Measurements from ENCODE around the gene MEIS2. TPM values are rescaled to one million over a fixed set of nuclear protein-coding genes. Genes with fewer than 3 reads are reported as not detected.
A peak's percentile ranks its signal among the peaks of the same experiment; 100 is the strongest.

MEIS2 gene
- total and polyA plus RNA-seq, 9 donors = 27.7 to 73.7 (median 47.7) TPM

GRCh38 chr15:37028625-37029296 lies 71.6 kb downstream of the MEIS2 start:
- DNase-seq = no peak
- H3K27ac ChIP-seq = no peak overlapping the region
- no peaks in the 10 kb centered on the region for H3K36me3 ChIP-seq
- H3K9me3 ChIP-seq = no peaks in the 10 kb centered on the region
- peaks cover 9% of the 10 kb centered on the region for H3K4me1 ChIP-seq (ENCODE audit: insufficient read depth)
- H3K4me3 ChIP-seq = no peak overlapping the region
- TF ChIP-seq POLR2A (IDR thresholded peaks at IDR 0.05) (no peak), EP300 (IDR thresholded peaks at IDR 0.05) (no peak), CTCF (IDR thresholded peaks at IDR 0.05) (no peak)
- 54 to 60% (median 59%) methylated on average over 4 of the region's 4 CpGs for WGBS, 3 donors
- intact Hi-C loops (cut with DNase I) = loop anchor here in 1 of 4 donors (10.0 kb wide), 1 partner anchor 66 kb away; no protein-coding TSS in a partner anchor
- no peaks in the 10 kb centered on the region for H3K27me3 ChIP-seq

GRCh38 chr15:37020852-37021251 lies 79.5 kb downstream of the MEIS2 start:
- intact Hi-C loops (cut with DNase I) = loop anchor here in 1 of 4 donors (10.0 kb wide), 1 partner anchor 74 kb away; no protein-coding TSS in a partner anchor

GRCh38 chr15:37019479-37020433 lies 80.6 kb downstream of the MEIS2 start:
- Histone ChIP-seq H3K27me3 (no peaks in the 10 kb centered on the region), H3K27ac (peak overlapping the region; percentile 37 to 64), H3K36me3 (no peaks in the 10 kb centered on the region), H3K9me3 (no peaks in the 10 kb centered on the region), H3K4me3 (no peak overlapping the region), H3K4me1 (ENCODE audit: insufficient read depth) (peaks cover 15% of the 10 kb centered on the region)
- DNase-seq = peak; percentile 38 to 65 (median 54)
- TF ChIP-seq EP300 (IDR thresholded peaks at IDR 0.05) (no peak), POLR2A (IDR thresholded peaks at IDR 0.05) (no peak), CTCF (IDR thresholded peaks at IDR 0.05) (no peak)
- 14 to 16% (median 15%) methylated on average over 18 of the region's 18 CpGs for WGBS, 3 donors
- intact Hi-C loops (cut with DNase I) = loop anchor here in 3 of 4 donors (5.0 to 10.0 kb wide), 2 partner anchors 75 to 83 kb away; partner anchors contain the start of gene MEIS2 (in 1 of the 3)

More at GRCh38 chr15:37020852-37021251, 79.5 kb downstream of the MEIS2 start:
- no peak for DNase-seq
- no peak overlapping the region for H3K4me3 ChIP-seq
- H3K27ac ChIP-seq = peak overlapping the region in 1 of 2 donors; percentile 64
- H3K36me3 ChIP-seq = no peaks in the 10 kb centered on the region
- H3K9me3 ChIP-seq = no peaks in the 10 kb centered on the region
- peaks cover 11% of the 10 kb centered on the region for H3K4me1 ChIP-seq (ENCODE audit: insufficient read depth)
- TF ChIP-seq CTCF (IDR thresholded peaks at IDR 0.05) (no peak), POLR2A (IDR thresholded peaks at IDR 0.05) (no peak), EP300 (IDR thresholded peaks at IDR 0.05) (no peak)
- no peaks in the 10 kb centered on the region for H3K27me3 ChIP-seq

- Histone ChIP-seq H3K36me3 (no peaks in the 10 kb centered on the region), H3K9me3 (no peaks in the 10 kb centered on the region), H3K27me3 (no peaks in the 10 kb centered on the region), H3K27ac (peak overlapping the region in 1 of 2 donors; percentile 74), H3K4me3 (no peak overlapping the region), H3K4me1 (ENCODE audit: insufficient read depth) (peaks cover 17% of the 10 kb centered on the region)
- DNase-seq = no peak
- intact Hi-C loops (cut with DNase I) = loop anchor here in 2 of 4 donors (5.0 to 10.0 kb wide), 2 partner anchors 78 to 85 kb away; partner anchors contain the start of gene MEIS2 (in 1 of the 2)
- TF ChIP-seq EP300 (IDR thresholded peaks at IDR 0.05) = no peak
- no peak for TF ChIP-seq CTCF (IDR thresholded peaks at IDR 0.05)
- TF ChIP-seq POLR2A (IDR thresholded peaks at IDR 0.05) = no peak
- WGBS, 3 donors = 74% methylated on average over 11 of the region's 11 CpGs
Measured at GRCh38 chr15:37017031-37017625, 83.2 kb downstream of the MEIS2 start.
